Activated naive CD4-positive, alpha-beta T cell treated with Interleukin-2 at 50 U/mL for 16 hours (primary cell): ENCODE measurements around the gene CFD.
"Not testable (repeated sequence)": the region's sequence is repeated elsewhere in the genome, so short reads cannot be mapped to it uniquely, and the experiment has no call there.

ENCODE experiments used
- DNase-seq: peaks from one replicate; pipeline ENCODE4 v3.0.0-alpha.2; 2020

CFD gene

DNA sequence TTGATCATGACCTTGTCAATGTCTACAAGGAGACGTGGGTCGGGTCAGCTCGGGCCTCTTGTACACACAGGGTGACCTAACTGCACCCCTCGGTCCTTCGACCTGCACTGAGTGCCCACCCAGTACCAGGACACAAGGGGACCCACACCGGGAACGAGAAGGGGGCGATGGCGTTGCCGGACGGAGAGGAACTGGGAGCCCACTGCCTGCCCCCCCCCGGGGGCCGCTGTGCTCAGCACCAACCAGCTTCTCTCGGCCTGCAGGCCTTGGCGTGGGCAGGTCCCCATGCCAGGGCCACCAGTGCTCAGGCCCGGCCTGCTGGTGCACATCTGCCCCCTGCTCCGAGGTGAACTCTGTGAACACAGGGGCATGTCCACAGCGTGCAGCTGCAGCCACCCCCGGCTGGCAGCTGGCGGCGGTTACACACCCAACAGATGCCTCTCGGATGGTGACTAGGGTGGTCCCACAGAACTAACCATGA, 14.1 kb downstream of the CFD start:
- no peak for DNase-seq

DNA sequence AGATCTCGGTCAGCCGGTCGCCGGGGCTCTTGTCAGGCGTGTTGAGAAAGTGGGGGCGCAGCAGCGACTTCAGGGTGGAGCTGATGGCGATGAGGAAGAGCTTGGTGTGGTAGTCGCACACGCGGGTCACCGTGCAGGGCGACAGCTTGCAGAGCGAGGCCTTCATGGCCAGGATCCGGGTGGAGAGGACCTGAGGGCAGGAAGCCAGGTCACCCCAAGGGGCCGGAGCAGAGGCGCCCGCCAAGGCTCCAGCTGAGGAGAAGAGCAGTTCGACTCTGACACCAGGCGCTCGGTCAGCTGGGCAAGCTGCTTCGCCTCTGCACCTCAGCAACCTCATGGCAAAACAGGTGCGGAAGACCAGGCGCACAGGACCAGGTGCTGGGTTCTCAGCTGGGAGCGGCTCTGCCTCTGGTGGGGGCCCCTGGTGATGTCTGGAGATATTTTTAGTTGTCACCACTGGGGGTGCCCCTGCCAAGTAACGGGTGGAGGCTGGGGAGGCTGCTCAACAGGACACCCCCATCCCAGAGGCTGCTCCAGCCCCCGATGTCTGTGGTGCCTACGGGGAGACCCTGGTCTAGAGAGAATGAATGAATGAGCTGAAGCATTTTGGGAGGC, 15.9 kb downstream of the CFD start:
- DNase-seq: no peak

DNA sequence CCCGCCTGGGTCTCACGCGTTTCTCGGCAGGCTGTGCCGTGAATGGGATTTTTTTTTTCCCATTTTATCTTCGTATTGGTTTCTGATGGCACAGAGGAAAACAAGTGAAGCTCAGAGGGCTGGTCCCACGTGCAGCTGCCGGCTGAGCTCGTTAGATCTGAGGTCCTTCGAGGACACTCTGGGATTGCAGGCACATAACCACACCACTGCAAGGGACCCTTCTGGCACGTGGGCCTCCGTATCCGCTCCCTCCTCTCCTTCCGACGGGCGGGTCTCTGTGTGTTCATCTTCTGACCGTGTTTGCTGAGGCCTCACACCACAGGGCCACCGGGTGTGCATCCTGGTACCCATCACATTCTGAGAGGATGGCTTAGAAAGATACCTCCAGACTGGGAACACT, 16.6 kb downstream of the CFD start:
- no peak for DNase-seq

- DNase-seq: no peak
Observed at GRCh38 chr19:876780-877314, 17.4 kb downstream of the CFD start.

- DNase-seq: not testable (repeated sequence)
Observed at GRCh38 chr19:877992-878660, 18.7 kb downstream of the CFD start.

GRCh38 chr19:878751-879561, 19.5 kb downstream of the CFD start:
- DNase-seq: not testable (repeated sequence)

DNA sequence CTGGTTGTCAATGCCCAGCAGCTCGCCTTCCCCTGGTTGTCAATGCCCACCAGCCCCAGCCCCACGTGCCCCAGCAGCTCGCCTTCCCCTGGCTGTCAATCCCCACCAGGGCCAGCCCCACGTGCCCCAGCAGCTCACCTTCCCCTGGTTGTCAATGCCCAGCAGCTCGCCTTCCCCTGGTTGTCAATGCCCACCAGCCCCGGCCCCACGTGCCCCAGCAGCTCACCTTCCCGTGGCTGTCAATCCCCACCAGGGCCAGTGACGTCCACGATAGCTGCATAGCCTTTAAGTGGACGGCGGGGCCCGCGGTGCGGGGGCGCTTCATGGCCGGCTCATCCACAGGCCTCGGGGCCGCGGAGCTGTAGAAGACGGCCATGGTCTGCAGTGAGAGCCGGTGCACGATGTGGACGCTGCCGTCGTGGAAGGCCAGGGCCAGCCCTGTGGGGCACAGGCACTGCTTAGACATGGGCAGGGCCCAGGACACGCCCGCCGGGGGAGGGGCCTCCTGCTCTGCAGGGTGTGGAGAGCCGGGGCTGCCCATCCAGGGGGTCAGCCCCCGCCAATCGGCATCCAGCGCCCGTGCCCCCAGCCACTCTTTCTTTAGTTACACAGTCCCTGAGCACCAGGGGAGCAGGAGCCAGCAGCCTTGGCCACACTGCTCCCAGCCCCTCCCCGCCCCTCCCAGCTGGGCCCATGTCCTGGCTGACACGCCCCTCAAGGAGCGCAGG, 20.4 kb downstream of the CFD start:
- DNase-seq: no peak

DNA sequence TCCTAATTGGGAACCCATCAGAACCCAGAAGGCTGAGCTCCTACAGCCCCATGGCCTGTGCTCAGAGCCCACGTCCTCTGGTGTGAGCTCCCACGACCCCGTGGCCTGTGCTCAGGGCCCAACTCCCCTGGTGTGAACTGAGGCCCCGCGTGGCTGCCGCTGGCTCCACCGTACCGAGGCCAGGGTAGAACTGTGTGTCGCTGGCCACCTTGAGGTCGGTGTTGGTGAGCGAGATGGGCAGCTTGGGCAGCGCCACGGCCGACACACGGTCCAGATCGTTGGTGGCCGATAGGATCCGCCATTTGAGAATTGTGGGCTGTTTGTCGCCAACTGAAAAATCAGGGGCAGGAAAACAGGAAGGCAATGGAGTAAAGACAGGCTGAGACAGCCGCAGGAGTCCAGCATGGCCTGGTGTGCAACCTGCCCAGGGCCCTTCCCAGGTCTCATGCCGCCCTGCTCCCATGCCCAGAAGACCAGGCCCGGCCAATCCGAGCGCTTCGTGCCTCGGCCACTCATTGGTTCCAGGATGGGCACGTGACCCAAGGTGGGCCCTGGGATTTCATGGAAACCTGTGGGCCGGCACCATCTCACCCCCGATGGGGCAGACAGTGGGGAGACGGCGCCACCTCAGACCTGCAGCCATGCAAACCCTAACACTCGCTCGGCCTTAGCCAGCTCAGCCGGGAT, 22.1 kb downstream of the CFD start:
- DNase-seq: no peak

GRCh38 chr19:882871-883497, 23.5 kb downstream of the CFD start:
- no peak for DNase-seq

GRCh38 chr19:883661-884211, 24.3 kb downstream of the CFD start:
- DNase-seq: no peak

DNA sequence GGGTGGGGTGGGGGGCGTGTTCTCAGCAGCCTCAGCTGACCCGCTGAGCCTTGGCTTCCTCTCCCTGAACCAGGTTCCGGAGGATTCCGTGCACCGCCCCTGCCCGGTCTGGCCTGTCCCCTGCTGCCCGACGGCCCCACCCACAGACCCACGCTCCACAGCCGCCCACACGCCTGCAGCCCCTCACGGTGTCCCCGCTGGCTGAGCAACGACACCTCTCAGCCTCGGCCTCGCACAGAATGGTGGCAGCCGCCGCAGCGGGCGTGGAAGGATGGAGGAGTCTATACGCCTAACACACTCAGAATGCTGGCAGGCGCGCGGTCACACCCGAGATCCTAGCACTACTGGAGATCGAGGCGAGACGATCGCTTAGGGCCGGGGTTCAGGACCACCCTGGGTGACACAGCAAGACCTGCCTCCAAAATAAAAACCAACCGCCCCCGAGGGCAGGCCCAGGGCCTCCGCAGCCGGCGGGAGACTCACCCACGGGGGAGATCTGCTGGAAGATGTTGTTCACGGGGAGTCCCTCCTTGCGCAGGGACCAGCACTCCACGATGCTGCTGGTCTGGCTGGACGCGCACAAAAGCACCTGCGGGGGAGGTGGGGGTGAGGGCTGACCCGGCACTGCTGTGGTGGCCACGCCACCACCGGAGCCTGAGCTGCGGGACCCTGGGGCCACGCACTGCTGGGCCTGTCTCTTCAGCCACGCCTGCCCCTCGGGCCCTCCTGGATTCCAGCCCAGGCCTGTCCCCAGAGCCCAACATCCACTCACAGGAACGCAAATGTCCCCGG, 25.2 kb downstream of the CFD start:
- DNase-seq: no peak

- no peak for DNase-seq
Observed at GRCh38 chr19:885536-886224, 26.2 kb downstream of the CFD start.

- no peak for DNase-seq
Observed at GRCh38 chr19:887072-887471, 27.6 kb downstream of the CFD start.

DNA sequence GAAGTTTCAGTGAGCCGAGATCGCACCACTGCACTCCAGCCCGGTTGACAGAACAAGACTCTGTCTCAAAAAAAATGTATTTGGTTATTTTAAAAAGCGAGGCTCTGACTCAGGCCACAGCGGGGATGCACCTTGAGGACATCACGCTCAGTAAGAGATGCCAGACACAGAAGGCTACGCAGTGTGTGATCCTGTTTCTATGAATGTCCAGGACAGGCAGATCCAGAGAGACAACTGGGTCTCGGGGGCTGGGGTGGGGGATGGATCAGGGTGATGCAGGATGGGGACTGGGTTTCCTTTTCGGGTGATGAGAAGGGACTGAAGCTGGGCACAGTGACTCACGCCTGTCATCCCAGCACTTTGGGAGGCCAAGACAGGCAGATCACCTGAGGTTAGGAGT, 28.1 kb downstream of the CFD start:
- no peak for DNase-seq

GRCh38 chr19:888581-889385, 29.3 kb downstream of the CFD start:
- DNase-seq: peak; percentile 42

DNA sequence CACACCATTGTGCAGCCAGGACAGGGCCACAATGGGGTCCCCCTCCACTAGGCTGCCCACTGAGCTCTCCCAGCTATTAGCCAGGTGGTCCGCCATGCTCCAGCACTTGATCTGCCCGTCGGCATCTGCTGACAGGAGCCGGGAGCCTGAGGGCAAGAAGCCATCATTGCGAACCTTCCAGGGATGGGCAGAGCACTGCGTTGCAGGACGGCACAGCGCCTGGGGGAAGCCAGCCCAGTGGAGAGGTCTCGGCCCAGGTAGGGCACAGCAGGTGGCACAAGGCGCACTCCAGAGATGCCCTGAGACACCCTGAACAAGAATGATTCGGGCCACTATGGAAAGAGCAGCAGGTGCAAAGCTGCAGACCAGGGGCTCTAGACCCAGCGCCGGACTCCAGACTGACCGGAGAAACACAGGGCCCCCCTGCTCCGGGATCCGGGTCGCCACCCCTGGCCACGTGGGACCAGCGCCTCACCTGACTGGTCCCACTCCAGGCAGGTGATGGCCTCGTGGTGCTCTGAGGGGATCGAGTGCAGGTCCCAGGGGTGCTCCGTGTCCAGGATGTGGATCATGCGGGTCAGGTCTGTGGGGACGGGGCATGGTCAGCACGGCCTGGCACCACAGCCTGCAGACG, 30.3 kb downstream of the CFD start:
- DNase-seq: no peak

- no peak for DNase-seq
Observed at GRCh38 chr19:890831-891230, 31.4 kb downstream of the CFD start.

- DNase-seq: not testable (repeated sequence)
Observed at GRCh38 chr19:891421-892200, 32.1 kb downstream of the CFD start.
